HS-5 (cell line): Measurements from ENCODE around the gene SEC14L1.

Experiments
- DNase-seq: peaks from one replicate; pipeline ENCODE4 v3.0.0-alpha.2; 2012; ENCODE audit warnings: low read depth

The SEC14L1 gene

DNA sequence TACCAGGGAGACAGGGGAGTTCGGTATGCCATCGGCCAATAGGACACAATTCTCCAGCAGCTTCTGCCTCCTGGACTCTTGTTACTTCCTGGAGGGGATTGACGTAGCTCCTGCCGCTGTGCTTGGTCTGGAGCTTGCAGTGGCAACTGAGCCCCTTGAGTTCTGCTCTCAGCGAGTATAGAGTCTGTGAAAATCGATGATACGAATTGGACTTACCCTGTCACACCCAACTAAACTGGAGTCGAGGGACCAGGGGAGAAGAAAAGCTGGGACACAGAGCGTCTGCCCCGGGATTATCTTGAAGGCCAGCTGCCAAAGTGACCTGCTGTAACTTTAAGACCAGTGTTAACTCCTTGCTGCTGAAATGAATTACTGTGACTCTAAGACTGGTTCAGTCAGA lies 22.2 kb downstream of the SEC14L1 start:
- no peak for DNase-seq

GRCh38 chr17:77163511-77164280 lies 22.9 kb downstream of the SEC14L1 start:
- DNase-seq, result no peak

GRCh38 chr17:77164483-77165091 lies 23.8 kb downstream of the SEC14L1 start:
- DNase-seq, result no peak

GRCh38 chr17:77165577-77165976 lies 24.8 kb downstream of the SEC14L1 start:
- DNase-seq, result no peak

DNA sequence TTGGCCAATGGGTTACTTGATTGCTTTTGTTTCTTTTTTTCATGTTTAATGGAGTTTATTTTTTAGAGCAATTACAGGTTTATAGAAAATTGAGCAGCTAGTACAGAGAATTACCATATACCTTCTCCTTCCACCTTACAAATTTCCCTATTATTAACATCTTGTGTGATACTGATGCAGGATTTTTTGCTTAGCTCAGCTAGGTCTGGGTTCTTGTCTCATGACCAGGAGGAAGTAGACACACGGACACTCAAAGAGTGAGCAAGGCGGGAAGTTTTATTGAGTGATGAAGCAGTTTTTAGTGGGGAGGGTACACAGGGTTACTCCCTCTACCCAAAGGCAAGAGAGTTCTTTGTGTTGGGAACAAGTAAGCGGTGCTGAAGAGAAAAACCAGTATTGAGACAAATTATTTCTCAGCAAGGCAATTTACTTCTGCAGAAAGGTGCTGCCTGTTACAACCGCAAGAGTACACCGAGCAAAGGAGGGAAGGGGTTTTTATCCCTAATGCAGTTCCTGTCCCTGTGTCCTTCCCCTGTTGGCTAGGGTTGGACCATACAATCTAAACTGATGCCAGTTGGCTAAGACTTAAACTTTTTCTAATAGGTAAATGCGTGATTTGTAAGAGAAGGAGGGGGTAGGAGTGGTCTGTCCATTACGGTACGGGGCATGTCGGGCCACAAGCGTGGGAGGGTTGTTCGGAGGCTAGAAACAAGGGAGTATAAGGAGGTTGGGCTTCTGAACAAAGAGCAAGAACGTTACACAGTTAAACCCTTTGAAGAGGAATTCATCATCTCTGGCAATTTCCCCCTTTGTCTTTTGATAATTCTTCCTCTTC lies 26.9 kb downstream of the SEC14L1 start:
- no peak for DNase-seq

DNA sequence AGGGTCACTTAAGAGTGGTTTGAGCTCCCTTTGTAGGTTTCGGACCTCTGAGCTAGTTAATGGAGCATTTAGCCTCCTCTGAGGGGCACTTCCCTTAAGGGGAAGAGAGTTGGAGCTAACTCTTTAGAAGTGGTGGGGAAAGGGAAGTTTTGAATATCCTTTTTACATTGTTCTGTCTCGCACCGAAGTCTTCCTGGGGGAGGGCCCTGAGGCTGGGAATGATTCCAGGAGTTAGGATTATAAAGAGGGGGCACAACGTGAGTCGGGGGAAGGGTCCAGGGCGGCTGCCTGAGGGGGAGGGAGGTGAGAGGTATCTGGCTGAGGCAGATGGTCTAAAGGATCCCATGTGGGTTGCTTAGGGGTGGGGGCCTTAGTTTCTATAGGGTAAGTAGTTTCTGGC lies 32.3 kb downstream of the SEC14L1 start:
- no peak for DNase-seq

- DNase-seq, result no peak
These were observed 34.3 kb downstream of the SEC14L1 start for GRCh38 chr17:77174928-77175661.

DNA sequence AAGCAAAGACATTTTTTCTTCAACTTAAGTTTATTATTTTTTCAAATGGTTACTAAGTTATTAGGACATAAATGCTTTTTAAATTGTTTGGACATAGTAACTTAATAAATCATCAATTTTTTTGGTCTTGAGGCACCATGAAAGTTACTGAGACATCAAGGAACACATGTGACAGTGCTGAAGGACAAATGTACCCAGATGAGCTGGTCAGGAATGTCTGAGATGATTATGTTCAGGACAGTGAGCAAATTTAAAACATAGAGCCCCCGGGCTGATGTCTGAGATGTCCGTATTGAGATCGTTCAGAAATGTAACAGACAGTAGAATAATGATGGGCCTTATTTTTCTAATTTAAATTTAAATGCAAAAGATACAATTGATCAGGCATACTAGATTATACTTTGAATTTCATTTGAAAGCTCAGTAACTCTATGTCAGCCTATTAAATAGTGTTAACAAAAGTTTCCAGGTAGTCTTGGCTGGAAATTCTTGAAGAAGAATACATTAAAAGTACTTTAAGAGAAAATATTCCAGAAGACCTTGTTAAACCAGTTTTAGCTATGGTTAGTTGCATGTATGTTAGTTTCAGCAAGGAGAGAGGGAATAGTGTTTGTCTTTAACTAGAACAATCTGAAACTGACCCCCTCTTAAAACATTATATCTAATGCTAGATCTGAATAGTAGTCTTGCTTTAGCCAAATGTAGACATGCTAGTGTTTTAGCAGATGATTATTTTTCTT lies 36.4 kb downstream of the SEC14L1 start:
- no peak for DNase-seq

DNA sequence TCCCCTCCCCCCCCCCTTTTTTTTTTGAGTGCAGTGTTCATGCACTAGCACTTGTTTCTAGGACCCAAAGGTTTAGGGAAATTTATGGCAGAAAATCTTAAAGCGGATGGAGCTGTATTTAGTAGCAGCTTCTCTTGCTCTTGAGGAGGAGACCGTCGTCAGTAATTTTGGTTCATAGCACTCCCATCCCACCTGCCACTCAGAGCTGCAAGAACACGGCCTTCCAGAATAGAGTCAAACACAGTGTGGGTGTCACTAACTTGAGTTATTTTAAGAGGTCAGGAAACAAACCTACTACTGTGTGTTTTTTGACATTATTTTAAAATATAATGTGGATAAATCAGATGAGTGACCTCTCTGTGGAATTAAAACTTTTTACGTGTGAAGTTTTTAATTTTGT lies 37.3 kb downstream of the SEC14L1 start:
- no peak for DNase-seq

DNA sequence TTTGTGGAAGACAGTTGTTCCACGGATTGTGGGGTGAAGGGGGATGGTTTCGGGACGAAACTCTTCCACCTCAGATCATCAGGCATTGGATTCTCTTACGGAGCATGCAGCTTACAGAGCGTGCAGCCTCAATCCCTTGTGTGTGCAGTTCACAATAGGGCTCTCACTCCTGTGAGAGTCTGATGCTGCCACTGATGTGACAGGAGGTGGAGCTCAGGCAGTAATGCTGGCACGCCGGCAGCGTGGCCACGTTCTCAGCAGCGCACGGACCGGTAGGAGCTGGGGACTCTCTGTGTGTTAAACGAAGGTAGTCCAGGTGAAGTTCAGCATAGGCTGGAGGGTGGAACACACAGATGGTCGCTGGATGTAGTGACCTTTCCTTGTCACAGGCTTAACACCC lies 37.8 kb downstream of the SEC14L1 start:
- no peak for DNase-seq

- no peak for DNase-seq
These were observed 40.0 kb downstream of the SEC14L1 start for GRCh38 chr17:77180503-77181357.

DNA sequence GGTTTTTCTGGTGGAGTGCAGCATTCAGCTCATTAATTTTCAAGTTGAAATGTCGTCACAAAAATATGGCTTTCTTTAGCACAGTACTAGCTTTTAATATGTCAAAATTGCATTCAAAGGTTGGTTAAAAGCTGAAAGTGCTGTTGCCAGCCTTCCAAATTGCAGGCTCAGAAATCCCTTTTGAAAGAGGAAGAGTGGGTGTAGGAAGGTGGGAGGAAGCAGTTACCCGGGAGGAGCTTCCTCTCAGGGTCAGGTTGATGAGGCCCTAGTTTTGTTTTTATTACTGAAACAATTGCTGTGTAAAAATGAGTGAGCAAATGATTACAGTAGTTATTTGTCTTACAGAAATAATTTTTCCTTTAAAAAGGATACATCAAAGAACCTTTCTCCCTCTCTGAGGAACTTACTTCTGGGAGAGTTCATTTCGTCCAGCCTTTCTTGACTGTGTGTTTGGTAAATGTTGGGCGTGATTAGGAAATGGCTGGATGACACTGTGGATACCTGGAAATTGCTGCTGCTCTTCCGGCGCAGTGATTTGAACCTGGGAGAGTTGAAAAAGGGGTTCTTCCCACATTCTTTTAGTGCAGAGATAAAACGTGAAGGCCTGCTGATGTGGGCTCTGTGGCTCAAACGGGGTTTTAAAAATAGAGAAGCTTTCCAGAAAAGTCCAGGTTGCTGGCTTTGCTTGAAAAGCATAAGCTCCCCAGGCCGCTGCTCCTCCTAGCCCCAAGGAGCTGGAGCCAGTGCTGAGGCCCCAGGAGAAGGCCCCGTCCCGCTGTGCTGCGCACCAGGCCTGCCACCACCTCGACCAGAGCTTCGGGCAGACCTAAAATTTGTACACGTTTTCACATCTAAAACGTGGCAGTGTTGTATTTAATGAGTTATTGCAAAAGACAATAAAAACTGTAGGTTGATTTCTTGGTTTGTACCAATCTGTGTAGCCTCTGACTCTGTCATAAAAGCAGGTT lies 41.7 kb downstream of the SEC14L1 start:
- DNase-seq, result no peak

DNA sequence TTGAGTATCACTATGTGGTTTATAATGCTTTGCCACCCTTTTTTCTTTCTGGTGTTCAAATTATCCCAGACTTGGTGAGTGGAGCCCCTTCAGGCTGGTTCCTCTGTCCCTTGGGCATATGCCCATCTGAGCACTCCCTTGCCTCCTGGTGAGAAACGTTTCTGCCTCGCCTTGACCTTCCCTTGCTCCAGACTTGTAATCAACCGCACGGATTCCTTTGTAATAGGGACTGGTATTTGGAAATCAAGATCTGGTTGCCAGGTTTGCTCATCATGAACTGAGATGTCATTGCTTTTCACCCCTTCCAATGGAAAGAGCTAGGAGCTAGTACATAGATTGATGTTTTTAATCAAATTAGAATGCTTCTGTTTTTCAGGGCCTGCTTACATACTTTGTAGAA lies 43.7 kb downstream of the SEC14L1 start:
- no peak for DNase-seq

DNA sequence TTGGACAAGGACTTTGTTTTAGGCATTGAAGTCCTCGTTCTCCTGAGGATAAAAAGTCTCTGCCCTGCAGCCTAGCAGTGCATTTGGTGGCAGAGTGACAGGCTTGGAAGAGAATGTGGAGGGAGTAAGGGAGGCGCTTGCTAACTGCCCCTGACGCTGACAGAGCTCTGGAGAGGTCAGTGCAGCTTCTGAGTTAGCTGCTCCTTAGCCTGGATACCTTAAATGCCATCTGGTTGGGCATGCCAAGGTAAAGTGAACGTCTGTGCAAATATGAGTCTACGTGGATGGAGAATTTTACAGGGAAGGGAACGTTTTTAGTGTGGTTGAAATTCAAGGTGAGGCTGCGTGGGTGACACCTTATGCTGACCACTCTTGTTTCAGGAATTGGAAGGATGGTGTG lies 44.4 kb downstream of the SEC14L1 start:
- DNase-seq, result no peak

- no peak for DNase-seq
These were observed 45.4 kb downstream of the SEC14L1 start for GRCh38 chr17:77186141-77186604.

DNA sequence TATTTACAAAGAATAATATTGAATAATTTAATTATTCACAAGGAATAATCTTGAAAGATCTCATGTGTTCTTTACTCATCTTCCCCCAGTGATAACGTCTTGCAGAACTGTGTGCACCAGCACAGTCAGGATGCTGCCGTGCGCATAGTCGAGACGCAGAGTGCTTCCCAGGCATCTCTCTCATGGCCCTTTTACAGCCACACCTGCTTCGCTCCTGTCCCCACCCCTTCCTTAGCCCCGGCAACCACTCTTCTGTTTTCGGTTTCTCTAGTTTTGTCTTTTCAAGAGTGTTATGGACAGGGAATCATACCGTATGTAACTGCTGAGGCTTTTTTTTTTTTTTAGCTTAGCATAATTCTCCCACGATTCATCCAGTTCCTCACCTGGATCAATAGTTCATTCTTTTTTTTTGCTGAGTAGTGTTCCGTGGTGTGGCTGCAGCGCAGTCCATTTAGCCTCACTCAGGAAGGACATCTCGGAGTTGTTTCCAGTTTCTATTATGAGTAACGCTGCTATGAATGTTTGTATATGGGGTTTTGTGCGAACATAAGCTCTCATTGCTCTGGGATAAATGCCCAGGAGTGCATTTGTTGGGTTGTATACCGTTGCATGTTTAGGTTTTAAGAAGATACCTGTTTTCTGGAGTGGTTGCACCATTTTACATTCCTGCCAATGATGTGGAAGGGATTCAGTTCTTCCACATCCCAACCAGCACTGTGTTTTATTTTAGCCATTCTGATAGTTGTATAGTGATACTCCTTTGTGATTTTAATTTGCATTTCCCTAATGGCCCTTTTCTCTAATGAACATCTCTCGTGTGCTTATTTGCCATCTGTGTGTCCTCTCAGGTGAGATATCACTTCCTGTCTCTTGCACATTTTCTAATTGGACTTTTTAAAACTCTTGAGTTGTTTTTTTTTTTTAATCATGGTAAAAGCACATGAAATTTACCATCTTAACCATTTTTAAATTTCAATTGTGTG lies 47.6 kb downstream of the SEC14L1 start:
- DNase-seq, result no peak

DNA sequence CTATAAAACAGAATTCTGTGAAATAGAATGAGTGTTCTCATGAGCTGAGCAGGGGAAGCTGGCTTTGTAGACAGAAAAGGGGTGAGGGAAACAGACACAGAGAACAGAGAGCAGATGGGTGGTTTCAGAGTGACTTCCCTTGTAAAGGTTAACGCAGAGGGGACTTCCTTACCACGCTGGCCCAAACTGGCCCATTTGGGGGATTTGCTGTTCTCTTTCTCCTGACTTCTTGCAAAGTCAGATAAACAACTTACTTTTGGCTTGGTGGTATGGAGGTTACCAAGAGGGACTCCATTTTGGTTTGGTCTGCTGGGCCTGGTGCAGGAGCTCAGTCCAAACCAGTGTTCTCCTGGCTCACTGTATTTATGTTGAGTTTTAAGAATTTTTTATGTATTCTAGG lies 48.4 kb downstream of the SEC14L1 start:
- DNase-seq, result no peak

DNA sequence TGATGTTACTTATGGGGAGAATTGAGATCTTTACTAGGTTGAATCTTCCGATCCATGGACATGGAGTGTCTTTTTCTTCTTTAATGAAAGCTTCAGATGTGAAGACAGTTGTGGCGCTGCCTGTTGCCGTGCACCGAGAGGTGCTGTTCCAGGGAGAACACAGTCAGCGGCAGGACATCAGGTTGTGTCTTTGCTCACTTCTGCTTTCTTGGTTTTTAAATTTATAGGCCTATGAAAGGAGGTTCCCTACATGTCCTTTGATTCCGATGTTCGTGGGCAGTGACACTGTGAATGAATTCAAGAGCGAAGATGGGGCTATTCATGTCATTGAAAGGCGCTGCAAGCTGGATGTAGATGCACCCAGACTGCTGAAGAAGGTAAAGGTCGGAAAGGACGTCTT lies 49.8 kb downstream of the SEC14L1 start:
- DNase-seq, result no peak
